Fibroblast of the conjunctiva (primary cell): Measurements from ENCODE around the gene POLL.

Experiments used
- DNase-seq: peaks from one replicate; pipeline ENCODE4 v3.0.0-alpha.2; 2010; ENCODE audit warnings: low read depth

The POLL gene

GRCh38 chr10:101560298-101561067 is 27.6 kb downstream of the POLL start:
- DNase-seq = no peak

GRCh38 chr10:101559596-101560297 is 28.3 kb downstream of the POLL start:
- no peak for DNase-seq

GRCh38 chr10:101558671-101559595 is 29.1 kb downstream of the POLL start:
- DNase-seq = no peak

- DNase-seq = no peak
Observed at GRCh38 chr10:101558204-101558603, 29.9 kb downstream of the POLL start.

GRCh38 chr10:101557541-101557940 is 30.5 kb downstream of the POLL start:
- DNase-seq = no peak

GRCh38 chr10:101552442-101552841 is 35.6 kb downstream of the POLL start:
- no peak for DNase-seq

GRCh38 chr10:101550965-101551364 is 37.1 kb downstream of the POLL start:
- no peak for DNase-seq

- DNase-seq = no peak
Observed at GRCh38 chr10:101545898-101546297, 42.2 kb downstream of the POLL start.

GRCh38 chr10:101538446-101538845 is 49.6 kb downstream of the POLL start:
- no peak for DNase-seq

- peak; percentile 1 for DNase-seq
Observed at GRCh38 chr10:101536800-101537199, 51.3 kb downstream of the POLL start.

GRCh38 chr10:101535949-101536348 is 52.1 kb downstream of the POLL start:
- no peak for DNase-seq

GRCh38 chr10:101529725-101530553 is 58.1 kb downstream of the POLL start:
- no peak for DNase-seq

GRCh38 chr10:101529207-101529606 is 58.9 kb downstream of the POLL start:
- no peak for DNase-seq
